ENCODE results near the gene OAS1. TPM values are rescaled to one million over a fixed set of nuclear protein-coding genes. Genes with fewer than 3 reads are reported as not detected.
A peak's percentile ranks its signal among the peaks of the same experiment; 100 is the strongest.

Gene OAS1
- total and polyA plus RNA-seq, 2 donors from 2014 or later = 17.5 to 27.2 TPM

DNA sequence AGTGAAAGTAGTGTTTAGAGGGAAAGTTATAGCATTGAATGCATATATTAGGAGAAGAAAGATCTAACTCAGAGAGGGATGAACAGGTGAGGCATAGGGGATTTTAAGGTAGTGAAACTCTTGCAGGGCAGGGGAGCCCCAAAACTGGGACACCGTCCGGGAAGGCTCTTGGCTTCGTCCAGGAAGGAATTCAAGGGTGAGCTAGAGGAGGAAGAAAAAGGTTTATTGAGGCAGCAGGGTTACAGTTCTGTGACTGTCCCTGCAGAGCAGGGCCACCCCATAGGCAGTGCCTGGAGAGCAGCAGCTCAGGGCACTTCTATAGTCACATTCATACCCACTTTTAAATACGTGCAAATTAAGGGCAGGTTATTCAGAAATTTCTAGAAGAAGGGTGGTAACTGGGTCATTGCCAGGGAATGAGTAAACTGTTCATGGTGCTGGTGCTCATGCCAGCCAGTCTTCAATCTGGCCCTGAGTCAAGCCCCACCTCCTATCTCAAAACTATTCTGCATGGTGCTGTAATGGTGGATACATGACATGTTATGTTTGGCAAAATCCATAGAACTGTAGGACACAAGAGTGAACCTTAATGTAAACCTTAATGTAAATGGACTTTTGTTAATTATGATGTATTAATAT, 1.2 kb upstream of the OAS1 start:
- no peak for FAIRE-seq
- intact Hi-C loops (cut with DNase I) = no loop called here
- no peak overlapping the region for H3K27ac ChIP-seq (ENCODE audit: low read depth in 2 of 2, low read length in 2 of 2)

DNA sequence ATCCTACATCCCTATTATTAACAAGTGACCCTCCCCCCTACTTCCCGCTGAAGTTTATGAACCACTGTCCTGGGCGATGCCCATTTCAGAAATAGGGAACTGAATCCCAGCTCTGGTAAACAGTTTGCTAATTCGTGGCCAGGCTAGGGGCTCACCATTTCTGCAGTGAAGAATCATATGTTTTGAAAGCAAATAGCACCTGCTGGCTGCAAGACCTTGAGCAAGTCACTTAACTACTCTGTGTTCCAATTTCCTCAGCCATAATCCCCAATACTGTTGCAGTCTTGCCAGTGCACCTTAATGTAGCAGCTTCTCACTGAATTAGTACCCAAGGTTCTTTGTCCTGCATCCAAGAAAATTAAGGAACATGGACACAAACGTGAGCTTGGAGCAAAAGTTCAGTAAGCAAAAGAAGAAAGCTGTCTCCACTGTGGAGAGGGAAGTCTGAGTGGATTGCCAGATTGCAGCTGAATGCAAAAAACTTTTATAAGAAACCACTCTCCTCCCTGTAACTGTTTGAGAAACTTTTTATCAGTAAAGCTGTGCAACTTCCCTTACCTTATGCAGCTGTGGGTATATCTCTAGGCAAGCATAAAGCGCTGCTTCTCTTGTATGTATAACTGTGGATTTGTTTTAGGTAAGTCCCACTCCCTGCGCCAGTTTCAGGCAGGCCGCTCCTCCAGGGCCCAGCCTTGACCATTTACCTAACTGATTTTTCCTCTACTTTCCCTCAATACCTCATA, 824 bp downstream of the OAS1 start:
- peaks cover 0 to 2% (median 0%) of the 10 kb centered on the region in 3 donors for H3K9me3 ChIP-seq (ENCODE audit: control insufficient read depth in 2 of 3, insufficient read depth in 1 of 3, low read length in 3 of 3)
- peaks cover 0 to 3% (median 0%) of the 10 kb centered on the region in 3 donors for H3K36me3 ChIP-seq (ENCODE audit: control insufficient read depth in 2 of 3, insufficient read depth in 3 of 3, low read length in 3 of 3)
- DNase-seq = no peak
- intact Hi-C loops (cut with DNase I) = no loop called here
- peak overlapping the region; percentile 51 to 73 for H3K27ac ChIP-seq (ENCODE audit: low read depth in 2 of 2, low read length in 2 of 2)
- H3K4me3 ChIP-seq (ENCODE audit: low read length in 3 of 3) = peak overlapping the region; percentile 67 to 80 (median 74)
- H3K27me3 ChIP-seq (ENCODE audit: control insufficient read depth, insufficient read depth, low read length) = no peaks in the 10 kb centered on the region
- FAIRE-seq = no peak
- peaks cover 0 to 19% (median 15%) of the 10 kb centered on the region in 3 donors for H3K4me1 ChIP-seq (ENCODE audit: control insufficient read depth in 2 of 3, insufficient read depth in 2 of 3, low read depth in 1 of 3, low read length in 3 of 3)
- peak overlapping the region in 1 of 3 donors; percentile 57 for H3K9ac ChIP-seq (ENCODE audit: low read length in 3 of 3)
- TF ChIP-seq CTCF (IDR thresholded peaks at IDR 0.05; ENCODE audit: borderline replicate concordance, extremely low read depth, insufficient read depth) = no peak

More for the DNA sequence above, 1.2 kb upstream of the OAS1 start:
- Histone ChIP-seq H3K4me3 (ENCODE audit: low read length in 3 of 3) (no peak overlapping the region), H3K9ac (ENCODE audit: low read length in 3 of 3) (no peak overlapping the region), H3K9me3 (ENCODE audit: control insufficient read depth in 2 of 3, insufficient read depth in 1 of 3, low read length in 3 of 3) (no peaks in the 10 kb centered on the region), H3K27me3 (ENCODE audit: control insufficient read depth, insufficient read depth, low read length) (no peaks in the 10 kb centered on the region), H3K4me1 (ENCODE audit: control insufficient read depth in 2 of 3, insufficient read depth in 2 of 3, low read depth in 1 of 3, low read length in 3 of 3) (peaks cover 0 to 19% (median 15%) of the 10 kb centered on the region in 3 donors), H3K36me3 (ENCODE audit: control insufficient read depth in 2 of 3, insufficient read depth in 3 of 3, low read length in 3 of 3) (no peaks in the 10 kb centered on the region)
- TF ChIP-seq CTCF (IDR thresholded peaks at IDR 0.05; ENCODE audit: borderline replicate concordance, extremely low read depth, insufficient read depth) = no peak
- no peak for DNase-seq

DNA sequence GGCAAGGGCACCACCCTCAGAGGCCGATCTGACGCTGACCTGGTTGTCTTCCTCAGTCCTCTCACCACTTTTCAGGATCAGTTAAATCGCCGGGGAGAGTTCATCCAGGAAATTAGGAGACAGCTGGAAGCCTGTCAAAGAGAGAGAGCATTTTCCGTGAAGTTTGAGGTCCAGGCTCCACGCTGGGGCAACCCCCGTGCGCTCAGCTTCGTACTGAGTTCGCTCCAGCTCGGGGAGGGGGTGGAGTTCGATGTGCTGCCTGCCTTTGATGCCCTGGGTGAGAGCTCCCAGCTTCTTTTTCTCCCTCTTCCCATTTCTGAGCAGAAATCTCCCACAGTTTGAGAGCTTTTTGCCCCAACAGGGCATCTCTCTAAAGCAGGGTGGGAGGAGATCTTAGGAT, 1.8 kb downstream of the OAS1 start:
- no peak overlapping the region for H3K9ac ChIP-seq (ENCODE audit: low read length in 3 of 3)
- intact Hi-C loops (cut with DNase I) = no loop called here
- DNase-seq = peak in 1 of 5 donors; percentile 80
- peak overlapping the region in 2 of 3 donors; percentile 74 to 80 for H3K4me3 ChIP-seq (ENCODE audit: low read length in 3 of 3)
- no peaks in the 10 kb centered on the region for H3K27me3 ChIP-seq (ENCODE audit: control insufficient read depth, insufficient read depth, low read length)
- H3K4me1 ChIP-seq (ENCODE audit: control insufficient read depth in 2 of 3, insufficient read depth in 2 of 3, low read depth in 1 of 3, low read length in 3 of 3) = peaks cover 0 to 19% (median 15%) of the 10 kb centered on the region in 3 donors
- H3K36me3 ChIP-seq (ENCODE audit: control insufficient read depth in 2 of 3, insufficient read depth in 3 of 3, low read length in 3 of 3) = peaks cover 0 to 3% (median 0%) of the 10 kb centered on the region in 3 donors
- FAIRE-seq = no peak
- no peak overlapping the region for H3K27ac ChIP-seq (ENCODE audit: low read depth in 2 of 2, low read length in 2 of 2)
- TF ChIP-seq CTCF (IDR thresholded peaks at IDR 0.05; ENCODE audit: borderline replicate concordance, extremely low read depth, insufficient read depth) = no peak
- peaks cover 0 to 10% (median 0%) of the 10 kb centered on the region in 3 donors for H3K9me3 ChIP-seq (ENCODE audit: control insufficient read depth in 2 of 3, insufficient read depth in 1 of 3, low read length in 3 of 3)
